HG03097 (cell line): ENCODE results near the gene C17orf107.

Experiments used
- ATAC-seq: cut with Tn5 transposase; IDR thresholded peaks from one replicate; pipeline ENCODE4 v1.9.1; 2021; ENCODE audit not compliant: unreplicated experiment, low FRiP score

Gene C17orf107

DNA sequence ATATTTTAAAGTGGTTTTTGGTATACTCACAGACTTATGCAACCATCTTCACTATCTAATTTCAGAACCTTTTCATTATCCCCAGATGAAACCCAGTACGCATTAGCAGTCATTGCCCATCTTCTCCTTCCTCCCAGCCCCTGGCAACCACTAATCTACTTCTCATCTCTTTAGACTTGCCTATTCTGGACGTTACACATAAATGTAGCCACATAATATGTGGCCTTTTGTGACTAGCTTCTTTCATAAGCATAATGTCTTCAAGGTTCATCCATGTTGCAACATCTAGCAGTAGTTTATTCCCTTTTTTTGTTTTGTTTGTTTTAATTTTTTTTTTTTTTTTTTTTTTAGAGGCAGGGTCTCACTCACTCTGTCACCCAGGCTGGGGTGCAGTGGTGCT is 28.5 kb upstream of the C17orf107 start:
- ATAC-seq = no peak

- no peak for ATAC-seq
Measured at GRCh38 chr17:4872786-4873185, 26.6 kb upstream of the C17orf107 start.

DNA sequence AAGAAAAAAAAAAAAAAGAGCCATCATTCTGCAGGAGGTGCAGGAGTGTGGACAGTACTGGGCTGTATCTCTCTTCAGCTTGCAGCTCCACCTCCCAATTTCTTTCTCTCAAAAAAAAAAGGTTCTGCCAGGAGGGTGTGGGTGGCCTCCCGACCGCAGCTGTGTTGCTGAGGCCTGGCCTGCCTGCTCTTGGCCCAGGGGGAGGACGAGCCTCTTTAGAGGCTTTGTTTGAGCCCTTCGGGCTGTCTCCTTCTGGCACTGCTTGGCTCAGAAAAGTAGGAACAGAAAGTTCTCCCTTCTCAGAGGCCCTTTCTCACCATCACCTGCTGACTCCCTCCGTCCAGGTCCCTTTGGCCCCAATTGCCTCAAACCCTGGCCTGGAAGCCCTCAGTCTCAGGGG is 22.2 kb upstream of the C17orf107 start:
- ATAC-seq = no peak

DNA sequence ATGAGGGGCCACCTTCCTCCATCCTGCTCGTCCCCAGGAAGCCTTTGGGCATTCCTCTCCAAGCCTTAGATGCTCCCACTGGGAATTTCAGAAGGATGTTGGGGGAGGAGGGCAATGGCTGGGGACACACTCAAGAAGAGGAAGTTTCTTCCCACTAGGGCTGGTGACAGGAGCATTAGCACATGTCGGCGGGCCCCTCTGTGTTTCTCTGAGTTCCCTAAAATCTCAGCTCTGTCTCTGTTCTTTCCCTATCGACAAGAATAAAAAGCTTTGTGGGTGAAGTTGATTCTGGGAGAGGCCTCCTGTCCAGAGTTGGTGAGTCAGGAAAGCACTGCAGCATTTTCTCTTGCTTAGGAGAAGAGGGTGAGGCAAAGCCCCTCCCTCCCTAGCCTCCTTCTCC is 19.7 kb upstream of the C17orf107 start:
- ATAC-seq = no peak

DNA sequence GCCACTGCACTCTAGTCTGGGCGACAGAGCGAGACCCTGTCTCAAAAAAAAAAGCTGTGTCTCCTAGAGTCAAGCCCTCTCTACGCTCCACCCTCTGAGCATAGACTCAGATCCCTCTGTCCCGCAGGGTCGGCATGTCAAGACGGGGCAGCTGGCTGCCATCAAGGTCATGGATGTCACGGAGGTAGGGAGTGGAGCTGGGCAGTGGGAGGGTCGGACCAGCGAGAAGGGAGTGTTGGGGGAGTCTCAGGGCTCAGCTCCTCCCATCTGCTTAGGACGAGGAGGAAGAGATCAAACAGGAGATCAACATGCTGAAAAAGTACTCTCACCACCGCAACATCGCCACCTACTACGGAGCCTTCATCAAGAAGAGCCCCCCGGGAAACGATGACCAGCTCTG is 18.5 kb upstream of the C17orf107 start:
- ATAC-seq = no peak

GRCh38 chr17:4881761-4882555 is 17.4 kb upstream of the C17orf107 start:
- ATAC-seq = no peak

GRCh38 chr17:4884489-4884888 is 14.8 kb upstream of the C17orf107 start:
- no peak for ATAC-seq

DNA sequence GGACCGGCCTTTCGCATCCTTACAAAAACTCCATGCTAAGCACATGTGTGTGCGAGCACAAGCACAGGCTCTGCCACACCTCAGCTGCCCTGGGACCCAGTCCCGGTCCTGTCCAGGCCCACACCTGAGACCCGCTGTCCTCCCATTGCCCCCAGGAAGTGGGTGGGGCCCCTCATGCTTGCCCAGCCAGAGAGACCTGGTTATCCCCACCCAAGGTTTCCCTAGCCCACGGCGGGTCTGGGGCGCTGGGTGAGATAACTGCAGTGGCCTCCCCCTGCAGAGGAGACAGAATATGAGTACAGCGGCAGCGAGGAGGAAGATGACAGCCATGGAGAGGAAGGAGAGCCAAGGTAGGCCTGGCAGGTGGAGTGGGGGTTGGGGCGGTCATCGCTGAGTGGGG is 12.5 kb upstream of the C17orf107 start:
- no peak for ATAC-seq

DNA sequence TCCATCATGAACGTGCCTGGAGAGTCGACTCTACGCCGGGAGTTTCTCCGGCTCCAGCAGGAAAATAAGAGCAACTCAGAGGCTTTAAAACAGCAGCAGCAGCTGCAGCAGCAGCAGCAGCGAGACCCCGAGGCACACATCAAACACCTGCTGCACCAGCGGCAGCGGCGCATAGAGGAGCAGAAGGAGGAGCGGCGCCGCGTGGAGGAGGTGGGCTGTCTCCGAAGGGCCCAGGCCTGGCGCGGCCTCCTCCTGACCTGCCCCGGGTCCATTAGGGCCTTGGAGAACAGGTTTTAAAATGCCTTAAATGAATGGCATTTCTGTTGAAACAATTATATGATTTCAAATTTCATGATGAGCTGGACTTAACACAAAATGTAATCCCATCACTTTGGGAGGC is 11.8 kb upstream of the C17orf107 start:
- no peak for ATAC-seq

DNA sequence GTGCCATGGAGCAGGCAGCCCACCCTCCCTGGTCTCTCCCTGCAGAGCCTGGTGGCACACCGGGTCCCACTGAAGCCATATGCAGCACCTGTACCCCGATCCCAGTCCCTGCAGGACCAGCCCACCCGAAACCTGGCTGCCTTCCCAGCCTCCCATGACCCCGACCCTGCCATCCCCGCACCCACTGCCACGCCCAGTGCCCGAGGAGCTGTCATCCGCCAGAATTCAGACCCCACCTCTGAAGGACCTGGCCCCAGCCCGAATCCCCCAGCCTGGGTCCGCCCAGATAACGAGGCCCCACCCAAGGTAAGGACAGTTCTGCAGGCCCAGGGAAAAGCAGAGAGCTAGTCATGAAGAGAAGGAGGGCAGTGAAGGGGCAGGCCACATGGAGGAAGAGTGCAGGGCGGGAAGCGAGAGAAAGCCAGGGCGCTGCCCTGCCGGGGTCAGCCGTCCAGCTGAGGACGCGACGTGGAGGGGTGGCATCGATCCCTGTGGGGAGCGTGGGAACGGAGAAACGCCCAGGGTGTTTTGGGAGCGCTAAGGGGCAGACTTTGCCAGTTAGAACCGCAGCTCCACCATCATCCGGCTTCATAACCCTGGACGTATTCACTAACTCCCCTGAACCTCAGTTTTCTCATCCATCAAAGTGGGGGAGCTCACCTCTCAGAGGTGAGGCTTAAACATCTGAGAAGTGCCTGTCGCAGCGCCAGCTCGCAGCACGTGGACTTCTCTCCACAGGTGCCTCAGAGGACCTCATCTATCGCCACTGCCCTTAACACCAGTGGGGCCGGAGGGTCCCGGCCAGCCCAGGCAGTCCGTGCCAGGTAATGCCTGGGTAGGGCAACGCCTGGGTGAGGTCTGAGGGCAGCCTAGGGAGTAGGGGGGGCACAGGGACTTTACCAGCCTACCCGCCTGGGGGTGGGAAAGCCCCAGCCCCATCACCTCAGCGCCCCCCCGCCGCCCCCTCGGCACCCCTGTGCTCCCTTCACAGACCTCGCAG is 7.6 kb upstream of the C17orf107 start:
- ATAC-seq = no peak

DNA sequence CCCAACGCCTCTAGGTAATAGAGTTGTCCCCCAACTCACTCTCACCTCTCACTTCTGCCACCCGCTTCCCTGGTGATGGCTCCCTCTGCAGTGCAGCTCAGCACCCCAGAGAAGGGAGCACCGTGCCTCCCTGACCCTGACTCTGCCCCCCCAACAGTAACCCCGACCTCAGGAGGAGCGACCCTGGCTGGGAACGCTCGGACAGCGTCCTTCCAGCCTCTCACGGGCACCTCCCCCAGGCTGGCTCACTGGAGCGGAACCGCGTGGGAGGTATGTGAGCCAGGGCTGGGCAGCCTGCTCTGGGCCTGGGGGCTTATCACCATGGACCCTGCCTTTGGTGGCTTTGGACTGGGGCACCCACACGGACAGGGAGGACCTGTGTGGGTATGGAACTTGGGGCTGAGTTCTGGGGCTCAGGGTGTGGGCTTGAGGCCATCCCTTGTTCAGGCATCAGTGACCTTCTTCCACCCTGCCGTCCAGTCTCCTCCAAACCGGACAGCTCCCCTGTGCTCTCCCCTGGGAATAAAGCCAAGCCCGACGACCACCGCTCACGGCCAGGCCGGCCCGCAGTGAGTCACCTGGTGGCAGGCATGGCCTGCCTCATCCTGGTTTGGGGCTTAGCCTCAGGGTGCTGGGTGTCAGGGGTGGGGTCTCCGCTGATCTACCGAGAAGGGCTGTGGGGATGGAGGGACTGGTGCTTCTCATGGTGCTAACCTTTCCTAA is 6.7 kb upstream of the C17orf107 start:
- no peak for ATAC-seq

GRCh38 chr17:4893272-4893671 is 6.1 kb upstream of the C17orf107 start:
- ATAC-seq = no peak

DNA sequence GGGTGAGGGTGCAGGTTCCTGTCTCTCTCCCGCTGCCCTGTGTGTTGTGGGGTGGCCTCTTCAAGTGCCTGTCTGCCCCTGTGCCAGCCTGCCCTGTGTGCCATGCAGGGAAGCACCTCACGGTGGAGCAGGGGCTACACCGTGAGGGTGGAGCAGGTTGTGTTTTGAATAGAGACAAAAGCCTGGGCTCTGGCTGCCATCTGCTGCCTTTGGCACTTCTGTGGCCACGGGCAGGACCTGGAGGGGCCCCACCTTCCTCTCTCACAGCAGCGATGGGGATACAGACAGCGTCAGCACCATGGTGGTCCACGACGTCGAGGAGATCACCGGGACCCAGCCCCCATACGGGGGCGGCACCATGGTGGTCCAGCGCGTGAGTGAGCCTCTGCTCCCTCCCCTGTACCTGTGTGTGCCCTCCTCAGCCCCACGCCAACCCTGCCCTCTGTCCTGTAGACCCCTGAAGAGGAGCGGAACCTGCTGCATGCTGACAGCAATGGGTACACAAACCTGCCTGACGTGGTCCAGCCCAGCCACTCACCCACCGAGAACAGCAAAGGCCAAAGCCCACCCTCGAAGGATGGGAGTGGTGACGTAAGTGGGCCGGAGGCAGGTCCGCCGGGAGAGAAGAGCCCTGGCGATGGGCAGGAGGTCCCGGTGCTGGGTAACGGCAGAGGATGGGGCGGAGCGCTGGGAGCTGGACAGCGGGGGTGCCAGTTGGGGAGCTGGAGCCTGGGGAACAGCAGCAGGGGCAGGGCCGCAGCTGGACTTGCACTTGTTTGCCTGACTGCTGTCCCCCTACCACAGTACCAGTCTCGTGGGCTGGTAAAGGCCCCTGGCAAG is 5.4 kb upstream of the C17orf107 start:
- no peak for ATAC-seq

- ATAC-seq = no peak
Measured at GRCh38 chr17:4895121-4895520, 4.2 kb upstream of the C17orf107 start.

DNA sequence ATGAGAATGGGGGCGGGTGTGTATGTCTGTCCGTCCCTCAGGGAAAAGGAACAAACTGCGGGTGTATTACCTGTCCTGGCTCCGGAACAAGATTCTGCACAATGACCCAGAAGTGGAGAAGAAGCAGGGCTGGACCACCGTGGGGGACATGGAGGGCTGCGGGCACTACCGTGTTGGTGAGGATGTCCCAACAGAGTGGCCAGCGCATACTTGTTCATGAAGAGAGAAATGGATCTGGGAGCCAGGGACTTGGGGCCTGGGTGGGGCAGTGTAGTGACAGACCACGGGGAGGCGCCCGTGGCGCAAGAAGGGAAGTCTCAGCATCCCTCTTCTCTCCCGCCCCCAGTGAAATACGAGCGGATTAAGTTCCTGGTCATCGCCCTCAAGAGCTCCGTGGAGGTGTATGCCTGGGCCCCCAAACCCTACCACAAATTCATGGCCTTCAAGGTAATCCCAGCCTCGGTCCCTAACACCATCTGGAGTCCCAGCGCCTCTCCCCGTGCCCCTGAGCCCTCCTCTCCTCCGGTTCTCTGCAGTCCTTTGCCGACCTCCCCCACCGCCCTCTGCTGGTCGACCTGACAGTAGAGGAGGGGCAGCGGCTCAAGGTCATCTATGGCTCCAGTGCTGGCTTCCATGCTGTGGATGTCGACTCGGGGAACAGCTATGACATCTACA is 3.5 kb upstream of the C17orf107 start:
- ATAC-seq = no peak

- no peak for ATAC-seq
Measured at GRCh38 chr17:4896332-4897197, 2.8 kb upstream of the C17orf107 start.

- ATAC-seq = no peak
Measured at GRCh38 chr17:4897198-4897687, 2.1 kb upstream of the C17orf107 start.

GRCh38 chr17:4897785-4898184 is 1.6 kb upstream of the C17orf107 start:
- ATAC-seq = no peak
